Cardiac muscle cell (in vitro differentiated cells and primary cell): ENCODE results near the gene ZNF678. TPM values are rescaled to one million over a fixed set of nuclear protein-coding genes. Genes with fewer than 3 reads are reported as not detected.
"Not testable (repeated sequence)": the region's sequence is repeated elsewhere in the genome, so short reads cannot be mapped to it uniquely, and the experiment has no call there.

Source experiments
- DNase-seq, 2 donors: peaks; one replicate each; pipeline versions ENCODE4 v3.0.0 to v3.0.0-alpha.2; 2010 to 2017; ENCODE audit warnings: low read depth in 1 of 2, low spot score in 1 of 2
- H3K27ac ChIP-seq: fragments of 200-600 bp; sonication (generic); 2 replicates; pipeline ENCODE4 v1.5.1; 2016
- H3K27me3 ChIP-seq: fragments of 200-600 bp; sonication (generic); 2 replicates; pipeline ENCODE4 v1.6.0; 2016; ENCODE audit warnings: control low read depth
- H3K36me3 ChIP-seq: fragments of 200-600 bp; sonication (generic); 2 replicates; pipeline ENCODE4 v1.5.1; 2016; ENCODE audit warnings: control low read depth
- H3K4me1 ChIP-seq: fragments of 200-600 bp; sonication (generic); 2 replicates; pipeline ENCODE4 v1.8.1; 2017; ENCODE audit warnings: low read depth, mild to moderate bottlenecking, mixed run types
- H3K4me3 ChIP-seq: fragments of 200-600 bp; sonication (generic); 2 replicates; pipeline ENCODE4 v1.5.1; 2016; ENCODE audit warnings: mild to moderate bottlenecking
- H3K9me3 ChIP-seq: fragments of 200-600 bp; sonication (generic); 2 replicates; pipeline ENCODE4 v1.5.1; 2017; ENCODE audit warnings: low read depth, mild to moderate bottlenecking, control low read depth
- CTCF ChIP-seq: IDR thresholded peaks from 2 replicates; pipeline ENCODE4 v1.5.1; 2012; ENCODE audit warnings: low read depth, mild to moderate bottlenecking, low read length
- polyA plus RNA-seq: library from polyadenylated mRNA; unstranded; fragments of >200 nt; fragmentation: Nextera tagmentation; extraction: Ambion mirVana; gene quantifications from 2 replicates; pipeline ENCODE4 v1.2.1, GENCODE V29; 2016
- total RNA-seq: library from RNA; depleted of rRNA; stranded (reverse); fragments of >200 nt; gene quantifications from 2 replicates; pipeline ENCODE4 v1.2.3, GENCODE V29; 2016

Gene ZNF678
- total and polyA plus RNA-seq, 2 experiments from 2014 or later, result 4.3 to 14.2 TPM

- Histone ChIP-seq H3K36me3 (no peaks in the 10 kb centered on the region), H3K9me3 (no peaks in the 10 kb centered on the region), H3K27me3 (no peaks in the 10 kb centered on the region), H3K4me1 (no peaks in the 10 kb centered on the region), H3K4me3 (no peak overlapping the region), H3K27ac (no peak overlapping the region)
- no peak for DNase-seq
- TF ChIP-seq CTCF, result no peak
Measured at GRCh38 chr1:227603327-227603726, 40.0 kb downstream of the ZNF678 start.

GRCh38 chr1:227604446-227604845 lies 41.1 kb downstream of the ZNF678 start:
- no peak overlapping the region for H3K27ac ChIP-seq
- TF ChIP-seq CTCF, result no peak
- DNase-seq, result peak in 1 of 2 donors; percentile 21
- H3K36me3 ChIP-seq, result no peaks in the 10 kb centered on the region
- H3K4me1 ChIP-seq, result no peaks in the 10 kb centered on the region
- no peaks in the 10 kb centered on the region for H3K9me3 ChIP-seq
- H3K4me3 ChIP-seq, result no peak overlapping the region
- no peaks in the 10 kb centered on the region for H3K27me3 ChIP-seq

- H3K4me1 ChIP-seq, H3K27me3 ChIP-seq, H3K9me3 ChIP-seq, H3K4me3 ChIP-seq, H3K36me3 ChIP-seq: not testable (repeated sequence)
- DNase-seq, result peak in 1 of 2 donors; percentile 51
- peak overlapping the region; percentile 70 for H3K27ac ChIP-seq
Measured at GRCh38 chr1:227606271-227606670, 42.9 kb downstream of the ZNF678 start.

- Histone ChIP-seq H3K4me3 (no peak overlapping the region), H3K27me3 (no peaks in the 10 kb centered on the region), H3K4me1 (no peaks in the 10 kb centered on the region), H3K36me3 (no peaks in the 10 kb centered on the region), H3K9me3 (no peaks in the 10 kb centered on the region), H3K27ac (no peak overlapping the region)
- TF ChIP-seq CTCF, result no peak
- DNase-seq, result no peak
Measured at GRCh38 chr1:227607336-227607898, 44.1 kb downstream of the ZNF678 start.

- no peak for TF ChIP-seq CTCF
- no peaks in the 10 kb centered on the region for H3K4me1 ChIP-seq
- peaks cover 3% of the 10 kb centered on the region for H3K9me3 ChIP-seq
- H3K4me3 ChIP-seq, result no peak overlapping the region
- H3K27me3 ChIP-seq, result no peaks in the 10 kb centered on the region
- no peak overlapping the region for H3K27ac ChIP-seq
- no peaks in the 10 kb centered on the region for H3K36me3 ChIP-seq
- DNase-seq, result no peak
Measured at GRCh38 chr1:227612658-227613057, 49.3 kb downstream of the ZNF678 start.

- H3K4me1 ChIP-seq, result no peaks in the 10 kb centered on the region
- no peak for TF ChIP-seq CTCF
- no peak for DNase-seq
- no peaks in the 10 kb centered on the region for H3K27me3 ChIP-seq
- no peak overlapping the region for H3K4me3 ChIP-seq
- H3K27ac ChIP-seq, result no peak overlapping the region
- H3K9me3 ChIP-seq, result peaks cover 3% of the 10 kb centered on the region
- no peaks in the 10 kb centered on the region for H3K36me3 ChIP-seq
Measured at GRCh38 chr1:227613526-227613925, 50.2 kb downstream of the ZNF678 start.
